Activated CD4-positive, alpha-beta T cell treated with anti-CD3 and anti-CD28 coated beads, Interleukin-2, amount 50 U/mL, for 24 hours (primary cell): ENCODE measurements around the gene SCARF2.
A peak's percentile ranks its signal among the peaks of the same experiment; 100 is the strongest.
"Not testable (repeated sequence)": the region's sequence is repeated elsewhere in the genome, so short reads cannot be mapped to it uniquely, and the experiment has no call there.

ENCODE experiments used
- DNase-seq, 2 donors: peaks; one replicate each; pipeline ENCODE4 v3.0.0-alpha.2; 2020; ENCODE audit warnings: low read depth in 1 of 2, low spot score in 1 of 2

SCARF2 gene

DNA sequence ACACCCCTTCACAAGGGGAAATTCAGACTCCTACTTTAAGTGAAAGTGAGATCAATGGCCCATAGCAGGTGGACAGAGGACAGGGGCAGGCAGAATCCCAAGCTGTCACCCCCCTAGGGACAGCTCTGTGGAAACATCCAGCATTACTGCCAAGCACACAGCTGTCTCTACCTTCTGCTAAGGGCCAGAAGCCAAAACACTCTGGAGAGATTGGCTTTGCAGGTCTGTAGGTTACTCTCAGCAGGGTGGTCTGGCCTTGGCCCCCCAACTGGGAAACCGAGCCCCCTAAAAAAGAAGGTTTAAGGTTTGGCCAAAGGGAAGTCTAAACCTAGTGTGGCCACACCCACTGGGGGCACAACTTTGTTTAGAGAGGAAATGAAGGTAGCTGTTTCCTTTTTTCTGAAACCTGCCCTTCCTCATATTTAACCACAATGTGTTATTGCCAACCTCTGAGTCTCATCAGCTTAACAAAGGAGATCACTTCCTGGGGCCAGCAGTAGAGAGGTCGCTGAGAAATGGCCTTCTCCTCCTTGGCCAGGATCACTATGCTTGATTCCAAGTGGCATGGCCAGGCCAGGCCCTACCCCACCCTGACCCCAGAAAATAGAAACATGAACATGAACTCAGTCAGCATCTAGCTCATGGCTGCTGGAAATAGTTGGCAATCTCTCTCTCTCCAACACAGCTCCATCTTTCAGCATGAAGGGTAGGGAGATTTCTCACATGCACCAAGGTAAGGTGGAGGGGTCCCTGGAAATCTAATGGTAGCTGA lies 25.9 kb upstream of the SCARF2 start:
- DNase-seq: no peak

DNA sequence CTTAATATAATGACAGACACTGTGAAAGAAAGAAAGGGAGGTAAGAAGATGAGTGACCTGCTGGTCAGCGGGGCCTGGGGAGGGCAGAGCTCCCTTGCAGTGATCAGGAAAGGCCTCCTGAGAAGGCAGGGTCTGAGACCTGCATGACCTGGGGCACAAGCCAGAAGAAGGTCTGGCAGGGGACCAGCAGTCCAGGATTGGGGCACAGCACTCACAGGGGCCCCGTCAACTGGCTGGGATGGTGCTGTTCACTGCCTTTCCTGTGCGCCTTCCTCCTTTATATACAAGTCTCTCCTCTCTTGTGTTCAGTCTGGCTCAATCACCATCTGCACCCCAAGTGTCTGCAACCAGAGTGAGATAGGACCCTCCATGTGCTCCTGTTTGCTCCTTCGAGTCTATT lies 22.2 kb upstream of the SCARF2 start:
- no peak for DNase-seq

DNA sequence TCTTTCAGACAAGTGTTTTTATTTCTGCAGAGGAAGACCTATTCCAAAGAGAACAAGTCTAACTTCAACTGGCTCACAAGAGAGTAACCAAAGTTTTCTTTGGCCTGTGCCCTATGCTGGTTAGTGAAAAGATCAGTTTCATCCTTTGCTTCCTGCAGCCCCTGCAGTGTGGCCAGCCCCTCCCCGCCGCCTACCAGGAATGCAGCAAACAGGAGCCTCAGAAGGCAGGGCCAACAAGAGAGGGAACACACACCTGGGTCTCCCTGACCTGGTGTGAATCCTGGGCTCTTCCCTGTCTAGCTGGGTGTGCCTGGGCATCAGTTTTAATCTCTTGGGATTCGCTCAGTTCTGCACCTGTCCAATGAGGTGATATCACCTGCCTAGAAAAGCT lies 21.5 kb upstream of the SCARF2 start:
- no peak for DNase-seq

DNA sequence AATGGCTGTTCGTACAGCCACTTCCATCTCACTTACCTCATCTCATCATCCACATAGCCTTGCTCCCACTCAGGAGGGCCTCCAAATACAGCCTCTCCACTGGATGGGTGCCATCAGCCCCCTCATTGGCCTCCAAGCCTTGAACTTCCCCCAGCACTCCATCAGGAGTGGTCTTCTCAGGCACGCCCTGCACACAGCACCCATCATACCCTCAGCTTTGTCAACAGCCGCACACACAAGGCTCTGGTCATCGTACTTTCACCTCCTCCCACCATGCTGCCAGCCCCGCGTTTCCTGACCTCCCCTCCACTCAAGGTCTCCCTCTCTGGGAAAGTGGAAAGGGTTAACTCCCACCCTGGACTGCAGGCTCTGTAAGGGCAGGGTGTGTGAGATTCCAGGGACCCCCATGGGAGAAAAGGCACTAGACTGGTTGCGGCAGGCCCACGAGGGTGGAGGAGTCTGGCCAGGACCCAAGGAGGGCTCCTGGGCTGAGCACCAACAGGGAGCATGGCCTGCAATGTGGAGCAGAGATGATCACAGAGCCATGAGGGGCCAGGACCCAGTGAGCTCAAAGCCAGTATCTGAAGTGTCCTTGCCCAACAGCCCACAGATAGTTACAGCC lies 21.0 kb upstream of the SCARF2 start:
- DNase-seq: no peak

DNA sequence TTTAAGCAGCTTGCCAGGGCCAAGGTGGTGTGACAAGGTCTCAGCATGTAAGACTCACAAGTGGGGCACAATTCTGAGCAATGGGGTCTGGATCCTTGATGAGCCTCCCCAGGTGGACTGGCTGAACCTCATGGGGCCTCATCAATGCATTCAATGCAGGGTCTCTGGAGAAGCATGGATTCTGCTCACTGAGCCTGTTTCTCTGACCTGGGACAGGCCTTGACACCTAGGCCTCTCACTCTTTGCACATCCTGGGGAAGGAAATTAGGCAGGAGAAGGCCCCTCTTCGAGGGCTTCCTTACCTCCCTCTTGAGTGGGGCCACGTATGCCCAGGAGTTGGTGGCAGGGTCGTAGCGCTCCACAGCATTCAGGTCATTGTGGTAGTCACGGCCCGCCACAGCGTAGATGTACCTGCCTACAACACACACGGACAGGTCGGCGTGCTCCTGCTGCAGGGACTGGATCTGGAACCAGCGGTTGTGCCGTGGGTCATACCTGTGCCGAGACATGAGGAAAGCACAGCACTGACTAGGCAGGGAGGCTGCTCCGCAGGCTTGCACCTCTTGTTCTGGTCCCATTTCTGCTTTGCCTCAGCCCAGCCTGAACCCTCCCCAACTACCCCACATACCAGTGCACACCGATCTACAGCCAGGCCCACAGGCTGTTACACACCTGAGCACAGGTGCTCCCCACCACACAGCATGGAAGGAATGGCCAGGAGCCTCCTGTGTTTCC lies 20.0 kb upstream of the SCARF2 start:
- DNase-seq: no peak

DNA sequence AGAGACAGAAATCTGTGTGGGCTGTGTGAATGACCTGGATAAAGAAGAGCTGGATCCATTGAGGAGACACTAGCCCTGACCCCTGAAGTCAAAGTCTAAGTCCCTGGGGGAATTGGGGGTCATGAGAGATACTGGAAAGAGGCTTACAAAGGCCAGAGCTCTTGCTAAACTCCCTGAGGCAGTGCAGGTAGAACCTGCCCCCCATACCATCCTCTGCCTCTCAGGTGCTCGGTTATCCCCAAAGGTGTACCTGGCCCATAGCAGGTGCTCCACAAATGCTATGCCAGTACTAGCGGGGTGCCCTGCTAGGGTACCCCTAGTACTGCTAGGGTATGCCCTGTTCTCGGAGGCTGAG lies 19.1 kb upstream of the SCARF2 start:
- no peak for DNase-seq

DNA sequence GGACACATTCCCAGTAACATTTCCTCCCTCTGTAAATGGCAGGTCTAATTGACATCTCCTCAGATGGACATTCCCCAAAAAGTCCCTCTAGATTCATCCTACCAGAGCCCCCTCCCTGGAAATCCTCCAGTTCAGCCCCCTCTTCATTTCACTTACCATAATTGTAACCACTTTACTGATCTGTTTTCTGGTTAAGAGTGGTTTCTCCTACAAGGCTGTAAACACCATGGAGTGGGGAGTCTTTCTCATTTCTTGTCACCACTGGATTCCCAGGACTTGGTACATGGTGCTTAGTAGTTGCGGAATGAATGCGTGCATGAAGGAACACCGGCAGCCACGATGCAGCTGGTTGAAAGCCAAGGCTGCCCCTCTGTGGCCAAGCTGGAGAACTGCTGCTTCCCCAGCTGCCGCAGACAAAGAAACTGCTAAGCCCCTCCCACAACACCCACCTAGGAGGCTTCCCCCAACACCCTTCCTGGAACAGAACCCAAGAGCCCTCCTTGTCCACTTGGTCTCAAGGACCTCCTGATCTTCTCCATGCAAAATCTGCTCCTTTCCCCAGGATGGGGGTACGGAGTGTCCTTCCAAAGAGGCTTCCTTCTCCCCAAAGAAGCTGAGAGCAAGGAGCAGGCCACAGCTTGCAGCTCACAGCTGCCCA lies 18.6 kb upstream of the SCARF2 start:
- peak; percentile 48 to 67 for DNase-seq

DNA sequence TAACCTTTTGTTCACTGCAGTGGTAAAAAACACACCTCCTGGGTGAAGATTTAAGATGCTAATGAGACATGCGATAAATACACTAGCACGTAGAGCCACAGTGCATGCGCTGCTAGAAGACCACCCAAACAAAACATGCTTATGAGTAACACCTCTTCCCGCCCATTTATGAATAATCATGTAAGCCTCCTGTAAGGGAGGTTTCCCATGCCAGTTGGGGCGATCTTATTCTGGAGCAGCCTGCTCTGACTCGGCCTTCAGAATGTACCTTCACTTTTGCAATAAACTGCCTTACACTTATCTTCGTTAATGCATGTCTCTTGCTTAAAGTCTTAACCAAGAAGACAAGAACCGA lies 18.1 kb upstream of the SCARF2 start:
- no peak for DNase-seq

DNA sequence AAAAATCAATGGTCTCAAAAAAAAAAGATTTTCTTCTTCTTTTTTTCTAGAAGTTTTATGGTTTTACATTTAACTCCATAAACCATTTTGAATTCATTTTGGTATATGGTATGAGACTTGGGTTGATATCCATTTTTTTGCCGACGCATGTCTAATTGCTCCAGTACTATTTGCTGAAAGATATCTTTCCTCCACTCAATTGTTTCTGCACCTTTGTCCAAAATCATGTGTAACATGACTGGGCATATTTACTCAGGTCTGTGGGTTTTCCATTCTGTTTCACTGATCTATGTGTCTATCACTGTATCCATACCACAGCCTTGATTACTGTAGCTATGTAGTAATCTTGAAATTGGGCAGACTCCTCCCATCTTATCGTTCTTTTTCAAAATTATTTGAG lies 15.6 kb upstream of the SCARF2 start:
- no peak for DNase-seq

DNA sequence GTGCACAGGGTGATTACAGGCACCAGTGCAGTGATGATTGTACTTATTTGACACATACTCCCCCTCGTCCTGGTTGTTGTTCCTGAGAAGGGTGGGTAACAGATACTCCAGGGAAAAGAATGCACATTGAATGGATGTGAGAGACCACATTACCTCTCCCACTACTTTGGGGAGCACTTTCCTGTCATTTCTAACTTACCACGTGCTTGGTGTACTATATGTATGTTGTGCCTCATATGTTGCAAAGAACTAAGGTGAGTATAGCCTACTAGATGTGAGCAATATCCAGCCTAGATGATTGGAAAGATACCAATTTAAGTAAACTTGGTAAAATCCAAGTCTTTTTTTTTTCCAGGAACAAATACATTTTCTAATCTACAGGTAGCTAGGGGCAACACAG lies 14.3 kb upstream of the SCARF2 start:
- DNase-seq: no peak

DNA sequence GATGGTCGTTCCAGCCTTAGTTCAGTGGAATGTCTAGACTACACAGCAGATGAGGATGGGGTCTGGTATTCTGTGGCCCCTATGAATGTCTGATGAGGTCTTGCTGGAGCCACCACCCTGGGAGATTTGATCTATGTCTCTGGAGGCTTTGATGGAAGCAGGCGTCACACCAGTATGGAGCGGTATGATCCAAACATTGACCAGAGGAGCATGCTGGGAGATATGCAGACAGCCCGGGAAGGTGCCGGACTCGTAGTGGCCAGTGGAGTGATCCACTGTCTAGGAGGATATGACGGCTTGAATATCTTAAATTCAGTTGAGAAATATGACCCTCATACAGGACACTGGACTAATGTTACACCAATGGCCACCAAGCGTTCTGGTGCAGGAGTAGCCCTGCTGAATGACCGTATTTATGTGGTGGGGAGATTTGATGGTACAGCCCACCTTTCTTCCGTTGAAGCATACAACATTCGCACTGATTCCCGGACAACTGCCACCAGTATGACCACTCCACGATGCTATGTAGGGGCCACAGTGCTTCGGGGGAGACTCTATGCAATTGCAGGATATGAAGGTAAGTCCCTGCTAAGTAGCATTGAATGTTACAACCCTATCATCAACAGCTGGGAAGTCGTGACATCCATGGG lies 13.6 kb upstream of the SCARF2 start:
- not testable (repeated sequence) for DNase-seq

DNA sequence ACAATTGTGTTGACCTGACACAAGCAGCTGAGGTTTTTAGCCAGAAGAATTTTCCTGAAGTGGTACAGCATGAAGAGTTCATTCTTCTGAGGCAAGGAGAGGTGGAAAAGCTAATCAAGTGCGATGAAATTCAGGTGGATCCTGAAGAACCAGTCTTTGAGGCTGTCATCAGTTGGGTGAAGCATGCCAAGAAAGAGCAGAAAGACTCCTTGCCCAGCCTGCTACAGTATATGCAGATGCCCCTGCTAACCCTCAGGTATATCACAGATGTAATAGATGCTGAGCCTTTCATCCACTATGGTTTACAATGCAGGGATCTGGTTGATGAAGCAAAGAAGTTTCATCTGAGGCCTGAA lies 12.9 kb upstream of the SCARF2 start:
- DNase-seq: no peak

DNA sequence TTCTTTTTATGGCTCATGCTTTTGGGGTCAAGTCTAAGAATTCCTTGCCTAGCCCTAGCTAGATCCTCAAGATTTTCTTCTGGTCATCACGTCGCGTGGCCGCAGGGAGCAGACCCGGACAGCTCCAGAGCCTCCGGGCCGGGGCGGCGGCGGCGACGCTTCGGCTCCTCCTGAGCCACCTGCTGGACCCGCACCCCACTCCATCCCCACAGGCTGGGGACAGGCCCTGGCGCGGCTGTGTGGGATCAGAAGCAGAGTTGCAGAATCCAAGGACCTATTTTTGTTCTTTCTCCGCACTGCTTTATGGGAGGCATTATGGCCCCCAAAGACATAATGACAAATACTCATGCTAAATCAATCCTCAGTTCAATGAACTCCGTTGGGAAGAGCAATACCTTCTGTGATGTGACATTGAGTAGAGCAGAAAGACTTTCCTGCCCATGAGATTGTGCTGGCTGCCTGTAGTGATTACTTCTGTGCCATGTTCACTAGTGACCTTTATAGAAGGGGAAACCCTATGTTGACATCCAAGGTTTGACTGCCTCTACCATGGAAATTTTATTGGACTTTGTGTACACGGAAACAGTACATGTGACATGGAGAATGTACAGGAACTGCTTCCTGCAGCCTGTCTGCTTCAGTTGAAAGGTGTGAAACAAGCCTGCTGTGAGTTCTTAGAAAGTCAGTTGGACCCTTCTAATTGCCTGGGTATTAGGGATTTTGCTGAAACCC lies 12.4 kb upstream of the SCARF2 start:
- no peak for DNase-seq

DNA sequence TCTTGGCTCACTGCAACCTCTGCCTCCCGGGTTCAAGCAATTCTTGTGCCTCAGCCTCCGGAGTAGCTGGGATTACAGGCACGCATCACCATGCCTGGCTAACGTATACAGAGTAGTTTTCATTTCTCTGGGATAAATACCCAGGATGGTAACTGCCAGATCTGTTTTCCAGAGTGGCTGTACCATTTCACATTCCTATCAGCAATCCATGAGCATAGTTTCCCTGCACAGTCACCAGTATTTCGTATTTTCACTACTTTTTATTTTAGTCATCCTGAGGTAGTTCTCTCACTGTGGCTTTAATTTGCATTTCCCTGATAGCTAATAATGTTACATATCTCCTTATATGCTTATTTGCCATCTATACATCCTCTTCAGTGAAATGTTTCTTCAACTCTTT lies 11.0 kb upstream of the SCARF2 start:
- no peak for DNase-seq

DNA sequence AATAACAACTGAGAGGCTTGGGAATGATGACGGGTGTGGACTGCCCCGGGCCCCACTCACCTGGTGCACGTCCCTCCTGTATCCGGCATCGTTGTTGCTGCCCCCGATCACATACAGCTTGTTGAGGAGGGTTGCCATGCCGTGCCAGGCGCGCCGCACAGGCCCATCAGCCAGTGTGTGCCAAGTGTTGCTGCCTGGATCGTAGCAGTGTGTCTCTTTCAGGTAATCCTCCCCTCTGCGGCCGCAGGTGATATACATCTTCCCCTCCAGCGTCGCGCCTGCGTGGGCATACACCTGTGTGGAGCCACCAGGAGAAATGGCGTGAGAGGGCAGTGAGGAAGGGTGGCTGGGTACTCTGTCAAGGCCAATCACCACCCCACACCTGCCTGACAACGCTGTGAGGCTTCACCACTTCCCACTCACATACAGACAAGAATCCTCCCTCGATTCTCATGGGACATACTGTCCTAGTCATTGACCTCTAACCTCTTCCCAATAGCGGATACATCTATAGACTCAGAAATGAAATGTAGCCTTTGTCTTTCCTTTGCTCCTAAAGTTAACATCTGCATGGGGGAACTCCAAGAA lies 8.9 kb upstream of the SCARF2 start:
- DNase-seq: no peak

DNA sequence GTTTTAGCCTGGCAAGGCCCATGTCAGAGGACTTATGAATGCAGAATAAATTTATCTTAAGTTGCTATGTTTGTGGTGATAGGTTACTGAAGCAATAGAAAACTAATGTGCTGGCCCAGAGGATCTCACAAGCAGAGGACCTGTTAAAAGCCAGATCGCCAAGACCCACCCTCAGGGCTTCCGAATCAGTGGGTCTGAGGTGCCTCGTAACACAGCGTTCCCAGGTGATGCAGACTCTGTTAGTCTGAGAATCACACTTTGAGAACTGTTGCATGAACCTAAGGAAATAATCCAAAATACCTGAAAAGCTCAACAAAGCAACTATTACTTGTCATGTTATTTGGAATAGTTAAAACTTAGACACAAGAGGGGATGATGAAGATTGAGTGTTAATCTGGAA lies 6.7 kb upstream of the SCARF2 start:
- DNase-seq: no peak

DNA sequence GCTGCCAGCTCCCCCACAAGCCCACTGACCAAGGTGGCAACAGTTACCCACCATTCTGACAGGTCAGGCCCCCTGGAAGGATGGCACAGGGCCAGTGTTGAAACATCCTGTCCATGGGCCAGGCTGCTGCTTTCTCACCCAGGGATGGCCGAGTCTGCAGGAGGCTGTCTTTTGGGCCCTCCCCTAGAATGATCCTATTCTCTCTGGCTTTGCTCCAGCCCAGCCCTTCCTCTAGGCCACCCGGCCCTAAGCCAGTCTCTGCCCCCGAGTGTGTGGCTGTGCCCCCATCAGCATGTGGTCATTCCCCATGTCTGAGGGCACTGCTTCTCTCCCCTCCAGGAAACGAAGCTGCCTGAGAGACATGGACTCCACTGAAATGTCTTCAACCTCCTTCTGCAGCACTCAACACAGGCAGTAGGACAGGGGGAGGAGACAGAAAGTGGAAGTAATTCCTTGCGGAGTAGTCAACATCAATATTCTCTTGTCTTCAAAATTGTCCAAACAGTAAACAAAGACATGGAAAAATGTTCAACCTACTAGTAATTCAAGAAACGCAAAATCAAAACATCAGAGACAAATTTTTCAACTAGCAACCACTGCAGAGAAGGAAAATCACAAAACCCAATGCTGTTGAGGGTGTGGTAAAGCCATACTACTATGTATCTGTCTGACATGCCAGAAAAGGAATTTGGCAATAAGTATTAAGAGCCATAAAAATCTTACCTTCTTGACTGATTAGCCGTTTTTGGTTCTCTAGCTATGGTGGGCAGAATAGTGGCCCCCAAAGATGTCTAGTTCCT lies 5.1 kb upstream of the SCARF2 start:
- no peak for DNase-seq

DNA sequence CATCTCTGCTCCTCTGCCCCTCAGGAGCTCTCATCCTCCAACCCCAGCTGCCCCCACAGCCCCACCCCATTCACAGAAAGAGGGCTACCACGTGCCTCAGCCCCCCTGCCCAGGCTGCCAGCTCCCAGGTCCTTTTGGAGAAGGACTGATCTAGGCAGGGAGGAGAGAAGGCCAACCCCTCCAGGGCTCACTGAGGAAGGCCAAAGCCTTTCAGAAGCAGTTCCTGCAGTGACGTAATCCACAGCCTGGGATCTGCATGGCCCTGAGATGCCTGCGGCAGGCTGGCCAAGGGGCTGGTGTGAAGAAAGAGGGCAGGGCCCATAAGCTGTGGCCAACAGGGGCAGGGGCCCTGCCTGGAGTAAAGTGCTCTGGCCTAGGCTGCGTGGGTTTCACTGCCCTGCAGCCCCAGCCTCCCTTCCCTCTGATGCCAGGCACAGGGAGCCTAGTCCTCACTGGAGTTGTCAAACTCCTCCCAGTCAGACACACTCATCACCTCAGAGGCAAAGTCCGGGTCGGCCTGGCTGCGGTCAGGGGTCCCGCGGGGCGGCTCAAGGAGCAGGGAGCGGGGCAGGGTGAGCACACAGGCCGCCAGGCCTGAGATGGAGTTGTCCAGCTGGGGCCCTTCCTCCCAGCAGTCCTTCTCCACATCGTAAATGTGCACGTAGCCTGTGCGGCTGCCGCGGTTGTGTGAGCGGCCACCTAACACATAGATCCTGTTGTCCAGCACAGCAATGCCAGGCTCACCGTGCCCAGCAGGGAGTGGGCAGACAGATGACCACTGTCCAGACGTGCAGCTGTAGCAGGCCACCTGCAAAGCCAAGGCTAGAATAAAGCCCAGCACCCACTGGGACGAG lies 4.2 kb upstream of the SCARF2 start:
- DNase-seq: no peak
